Measurements from ENCODE around the gene CEP164. TPM values are rescaled to one million over a fixed set of nuclear protein-coding genes. Genes with fewer than 3 reads are reported as not detected.

Gene CEP164
- polyA plus RNA-seq, 12 donors: 10.9 to 29.2 (median 12.6) TPM; not detected in 1

DNA sequence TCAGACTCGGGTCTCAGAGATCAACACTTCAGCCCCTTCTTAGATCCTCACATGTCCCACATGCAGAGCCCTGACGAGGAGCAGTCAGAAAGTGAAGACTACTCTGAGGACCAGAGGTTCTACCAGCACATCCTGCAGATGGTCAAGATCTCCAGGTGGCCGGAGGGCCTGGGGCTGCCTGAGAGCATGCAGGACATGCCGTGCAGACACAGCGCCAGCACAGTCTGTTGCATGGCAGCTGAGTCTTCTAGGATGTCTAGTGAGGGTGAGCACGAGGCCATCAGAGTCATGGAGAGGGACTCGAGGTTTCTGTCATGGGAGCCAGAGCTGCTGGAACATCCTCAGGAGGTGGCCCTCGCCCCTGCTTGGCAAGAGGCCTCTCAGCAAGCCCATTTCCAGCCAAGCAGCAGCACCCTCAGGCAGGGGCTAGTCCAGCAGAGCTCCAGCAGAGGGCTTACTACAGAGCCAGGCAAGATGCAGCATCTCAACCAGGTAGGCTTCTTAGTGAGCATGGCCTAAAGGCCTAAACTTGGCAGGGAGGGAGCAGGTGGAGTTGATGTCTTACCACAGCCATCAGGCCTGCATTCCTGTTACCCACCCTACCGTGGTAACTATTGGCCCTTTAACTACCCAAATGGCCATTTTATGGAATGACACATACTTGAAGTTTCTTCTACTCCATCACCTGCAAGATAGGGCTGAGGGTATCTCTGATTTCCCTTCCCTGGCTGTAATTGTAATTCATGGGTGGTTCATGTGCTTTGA lies 28.7 kb downstream of the CEP164 start:
- DNase-seq: no peak

DNA sequence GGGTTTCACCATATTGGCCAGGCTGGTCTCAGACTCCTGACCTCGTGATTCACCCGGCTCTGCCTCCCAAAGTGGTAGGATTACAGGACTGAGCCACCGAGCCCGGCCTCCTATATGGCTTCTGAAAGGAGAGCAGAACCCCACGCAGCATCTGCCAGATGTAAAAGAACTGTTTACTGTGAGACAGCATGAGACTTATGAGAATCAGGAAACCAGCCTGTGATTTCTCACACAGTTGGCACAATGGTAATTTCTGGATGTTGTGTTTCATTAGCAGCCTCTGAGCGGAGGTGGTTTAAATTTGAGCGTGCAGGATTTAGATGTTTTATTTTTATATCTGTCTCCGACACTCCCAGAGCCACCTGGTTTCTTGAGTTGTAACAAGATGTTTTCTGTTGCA lies 33.8 kb downstream of the CEP164 start:
- DNase-seq: no peak

DNA sequence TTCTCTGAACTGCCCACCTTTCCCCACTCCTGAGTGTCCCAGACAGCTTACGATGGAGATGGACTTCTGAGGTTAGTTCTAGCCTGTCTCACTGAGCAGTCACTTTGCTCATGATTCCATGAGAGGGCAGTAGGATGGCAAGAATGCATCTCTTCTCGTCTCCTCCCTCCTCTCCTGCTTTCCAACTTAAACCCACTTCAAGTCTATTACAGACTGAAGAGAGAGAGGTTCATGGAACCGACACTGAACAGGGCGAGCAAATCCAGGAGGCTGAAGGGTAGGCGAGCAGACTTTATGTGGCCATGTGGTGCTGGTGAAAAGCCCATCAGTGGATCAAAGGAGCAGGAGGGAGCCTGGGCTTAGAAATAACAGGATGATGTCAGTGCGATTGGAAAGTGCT lies 38.6 kb downstream of the CEP164 start:
- DNase-seq: no peak

DNA sequence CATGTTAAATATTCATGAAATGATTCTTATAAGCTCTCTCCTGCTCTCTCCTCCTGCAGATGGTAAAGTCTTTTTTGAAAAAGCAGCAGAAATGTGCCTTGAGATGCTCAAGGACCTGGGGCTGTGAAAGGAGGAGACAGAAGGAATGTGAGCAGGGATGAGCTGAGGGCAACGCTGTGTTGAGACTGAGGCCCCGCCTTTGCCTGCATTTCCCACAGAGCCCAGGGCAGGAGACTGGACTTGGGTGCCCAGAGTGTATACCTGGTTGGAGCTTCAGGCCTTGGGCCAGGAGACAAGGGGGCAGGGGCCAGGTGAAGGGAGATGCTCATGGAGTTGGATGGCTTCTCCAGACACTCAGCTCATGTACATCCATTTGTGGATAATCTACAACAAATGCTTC lies 39.2 kb downstream of the CEP164 start:
- DNase-seq: no peak

DNA sequence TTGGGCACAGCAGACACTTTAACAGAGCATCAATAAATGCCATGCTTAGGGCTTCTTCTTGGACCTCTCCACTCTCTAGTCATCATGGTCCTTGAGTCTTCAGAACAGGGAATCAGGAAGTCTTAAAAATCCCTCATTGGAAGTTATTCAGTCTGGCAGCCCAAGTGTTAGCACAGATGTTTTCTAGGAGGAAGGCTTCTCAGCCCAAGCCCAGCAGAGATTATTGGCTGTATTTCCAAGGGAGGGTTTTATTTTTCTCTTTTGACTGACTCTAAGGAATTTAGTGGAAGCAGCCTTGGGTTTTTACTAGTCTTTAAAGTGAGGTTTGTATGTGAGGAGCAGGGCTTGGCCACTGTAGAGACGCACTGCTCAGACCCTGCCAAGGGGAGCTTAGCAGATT lies 41.9 kb downstream of the CEP164 start:
- peak; percentile 69 for DNase-seq

DNA sequence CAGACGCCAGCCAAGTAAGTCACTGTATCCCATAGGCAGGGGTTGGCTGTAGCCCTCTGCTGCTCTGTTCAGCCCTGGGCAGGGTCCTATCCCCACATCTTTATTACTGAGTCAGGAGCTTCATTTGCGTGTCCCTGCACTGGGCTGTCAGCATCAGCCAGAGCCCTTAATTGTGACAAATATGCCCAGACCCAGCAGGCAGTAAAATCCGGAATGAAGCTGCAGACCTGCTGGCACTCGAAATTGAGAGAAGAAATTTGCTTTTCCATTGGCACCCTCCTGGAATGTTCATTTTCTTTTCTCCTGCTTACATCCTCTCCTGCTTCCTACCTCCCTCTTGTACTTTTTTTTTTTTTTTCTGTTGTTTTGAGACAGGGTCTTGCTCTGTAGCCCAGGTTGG lies 43.8 kb downstream of the CEP164 start:
- no peak for DNase-seq

DNA sequence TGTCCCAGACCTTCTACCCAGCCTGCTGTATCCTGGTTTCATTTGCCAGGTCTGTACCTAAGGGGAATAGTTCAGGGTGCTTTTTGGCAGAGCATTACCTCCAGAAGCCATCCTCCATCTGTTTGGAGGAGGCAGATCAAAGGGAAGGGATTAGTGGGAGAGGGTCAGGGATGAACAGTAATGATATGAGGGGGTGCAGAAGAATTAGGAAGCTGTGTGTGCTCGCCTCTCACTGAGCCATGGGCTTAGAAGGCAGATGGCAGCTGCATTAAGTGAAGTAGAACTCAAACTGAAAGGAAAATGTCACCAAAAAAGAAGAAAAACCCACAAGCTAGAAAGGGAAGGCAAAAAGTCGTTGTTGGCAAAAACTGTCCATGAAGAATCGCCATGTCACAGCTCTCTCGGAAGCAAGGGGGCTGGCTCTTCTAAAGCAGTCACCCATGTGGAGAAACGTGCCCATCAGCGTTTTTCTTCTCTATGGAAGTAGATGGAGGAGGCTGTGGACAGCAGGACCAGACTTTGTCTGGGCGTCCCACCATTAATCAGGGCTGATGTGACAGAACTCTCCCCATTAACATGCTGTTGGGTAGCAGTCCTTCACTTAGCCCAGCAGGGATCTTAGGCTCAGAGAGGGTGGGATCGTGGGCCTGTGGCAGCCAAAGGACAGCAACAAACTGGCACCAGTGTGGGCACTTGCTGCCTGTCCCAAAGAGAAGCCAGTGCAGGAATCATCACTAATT lies 46.8 kb downstream of the CEP164 start:
- no peak for DNase-seq

DNA sequence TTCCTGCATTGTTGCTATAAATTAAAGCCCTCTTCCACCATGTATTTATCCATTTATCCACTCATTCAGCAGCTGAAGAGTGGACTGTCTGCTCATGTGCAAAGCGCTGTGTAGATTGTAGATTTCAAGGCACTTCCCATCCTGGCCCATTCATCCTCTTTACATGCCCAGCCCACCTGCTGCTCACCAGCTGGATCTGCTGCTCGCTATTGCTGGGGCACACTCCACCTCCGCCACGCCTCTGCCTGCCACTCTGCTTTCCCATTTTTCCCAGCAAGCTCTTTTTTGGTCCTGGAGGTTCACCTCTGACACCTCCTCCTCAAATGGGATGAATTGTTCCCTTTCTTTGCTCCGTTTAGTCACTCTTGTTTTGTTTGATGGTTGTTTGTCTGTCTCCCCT lies 48.3 kb downstream of the CEP164 start:
- no peak for DNase-seq

DNA sequence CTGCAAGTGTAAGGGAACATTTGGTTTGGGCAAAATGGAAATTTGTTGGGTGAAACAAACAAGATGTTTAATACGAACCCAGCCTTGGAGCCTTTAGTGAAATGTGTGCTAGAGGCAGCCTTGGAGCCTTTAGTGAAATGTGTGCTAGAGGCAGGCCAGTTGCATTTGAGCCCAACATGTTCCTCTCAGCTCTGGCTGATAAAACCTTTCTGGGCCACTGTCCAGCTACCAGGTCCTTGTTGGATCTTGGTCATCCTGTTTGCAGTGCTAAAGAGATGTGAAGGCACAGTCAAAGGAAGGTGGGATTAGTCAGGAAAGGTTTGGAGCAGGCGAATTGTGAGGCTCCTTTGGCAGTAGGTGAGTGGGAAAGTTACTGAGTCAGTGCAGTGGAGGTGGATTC lies 48.9 kb downstream of the CEP164 start:
- no peak for DNase-seq

DNA sequence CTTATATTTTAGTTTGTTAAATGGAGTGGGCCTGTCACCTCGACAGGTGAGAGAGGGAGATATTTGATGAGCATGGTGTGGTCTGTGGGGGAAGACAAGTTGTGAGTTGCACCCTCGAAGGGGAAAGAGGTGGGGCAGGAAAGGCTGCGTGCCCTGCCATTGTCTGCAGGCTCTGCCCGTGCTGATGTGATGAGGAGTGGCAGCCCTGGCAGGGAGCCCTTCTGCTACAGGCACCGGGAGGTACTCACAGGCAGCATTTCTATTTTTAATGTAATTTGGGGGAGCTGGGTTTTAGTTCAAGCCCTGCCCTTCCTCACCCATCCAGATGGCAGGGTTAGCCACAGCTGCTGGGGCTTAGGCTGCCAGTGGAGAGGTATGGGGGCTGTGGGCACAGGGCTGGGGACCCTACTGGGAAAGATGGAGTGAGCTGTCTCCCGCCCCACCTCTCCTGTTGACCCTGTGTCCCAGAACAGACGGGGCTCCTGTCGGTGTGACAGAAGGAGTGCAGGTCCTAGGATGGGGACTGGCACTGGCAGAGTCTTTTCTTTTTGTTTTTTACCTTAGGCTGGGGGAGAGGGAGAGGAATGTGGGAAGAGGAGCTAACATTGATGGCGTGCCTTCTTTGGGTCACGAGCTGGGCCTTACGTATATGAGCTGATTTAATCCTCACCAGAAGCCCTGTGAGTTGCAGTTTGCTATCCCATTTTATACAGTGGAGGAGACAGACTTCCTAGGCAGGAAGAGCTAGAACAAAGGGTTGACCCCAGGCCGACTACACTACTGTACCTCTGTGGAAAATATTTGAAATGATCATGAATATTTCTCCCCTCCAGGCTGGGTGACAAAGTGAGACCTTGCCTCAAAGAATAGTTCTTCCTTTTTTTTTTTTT lies 51.6 kb downstream of the CEP164 start:
- DNase-seq: no peak

DNA sequence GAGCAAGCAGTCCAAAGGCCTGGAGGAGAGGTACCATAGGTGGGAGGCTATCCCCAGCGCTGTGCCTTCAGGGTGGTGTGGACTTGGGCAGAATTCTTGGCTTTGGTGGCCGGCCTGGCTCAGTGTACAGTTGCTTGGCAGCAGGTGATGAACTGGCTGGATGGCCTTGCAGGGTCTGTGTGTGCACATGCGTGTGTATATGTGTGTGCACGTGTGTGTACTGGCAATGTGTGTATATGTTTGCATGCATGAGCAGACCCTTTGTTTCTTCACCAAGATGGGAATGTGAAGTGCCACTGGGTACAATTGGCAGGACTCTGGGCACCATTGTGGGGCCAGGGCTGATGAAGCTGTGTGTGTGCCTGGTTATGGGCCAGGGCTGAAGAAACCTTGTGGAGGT lies 53.0 kb downstream of the CEP164 start:
- DNase-seq: no peak

DNA sequence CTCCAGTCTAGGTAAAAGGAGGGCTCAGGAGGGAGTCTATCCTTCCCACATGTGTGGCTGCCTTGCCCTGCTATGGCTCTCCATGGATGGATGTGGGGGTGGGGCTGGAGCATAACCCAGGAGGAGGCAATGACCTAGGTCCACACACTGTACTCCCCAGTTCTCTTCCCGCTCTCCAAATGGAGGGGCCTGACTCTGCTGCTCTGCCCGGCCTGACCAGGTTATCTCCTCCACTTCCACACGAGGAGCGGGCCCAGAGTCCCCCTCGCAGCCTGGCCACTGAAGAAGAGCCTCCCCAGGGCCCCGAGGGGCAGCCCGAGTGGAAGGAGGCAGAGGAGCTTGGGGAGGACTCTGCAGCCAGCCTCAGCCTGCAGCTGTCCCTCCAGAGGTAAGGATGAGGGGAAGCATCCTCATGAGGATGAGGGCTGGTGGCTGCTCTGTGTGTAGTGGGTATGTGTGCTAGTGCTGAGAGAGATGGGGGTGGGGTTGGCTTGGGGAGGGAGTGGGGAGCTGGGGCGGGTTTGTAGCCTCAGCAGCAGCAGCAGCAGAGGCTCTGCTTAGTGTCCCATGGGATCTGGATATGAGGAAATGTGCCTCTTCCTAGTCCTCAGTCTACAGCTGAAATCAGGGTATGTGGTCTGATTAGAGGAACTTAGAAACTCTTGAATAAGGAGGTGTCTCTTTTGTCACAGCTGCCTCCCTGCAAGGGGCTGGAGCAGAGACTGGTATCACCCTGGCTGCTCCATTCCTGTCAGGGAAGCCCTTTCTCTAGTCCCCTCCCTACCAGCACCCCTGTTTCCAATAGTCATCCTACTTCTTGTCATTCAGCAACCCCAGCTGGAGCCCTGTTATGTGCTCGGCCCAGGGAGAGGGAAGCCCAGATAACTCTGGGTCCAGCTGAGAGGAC lies 54.1 kb downstream of the CEP164 start:
- DNase-seq: no peak

DNA sequence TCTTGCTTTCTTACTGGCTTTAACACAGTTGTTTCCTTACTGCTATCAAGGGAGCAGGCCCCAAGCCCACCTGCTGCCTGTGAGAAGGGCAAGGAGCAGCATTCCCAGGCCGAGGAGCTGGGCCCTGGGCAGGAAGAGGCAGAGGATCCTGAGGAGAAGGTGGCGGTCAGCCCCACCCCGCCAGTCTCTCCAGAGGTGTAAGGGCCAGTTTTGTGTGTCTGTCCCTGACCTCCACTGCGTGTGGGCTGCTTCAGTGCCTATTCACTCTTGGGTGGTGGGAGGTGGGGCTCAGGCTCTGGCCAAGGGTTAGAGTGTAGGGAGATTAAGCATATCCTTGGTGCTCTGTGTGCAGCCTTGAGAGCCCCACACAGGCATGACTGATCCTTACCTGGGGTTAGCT lies 55.1 kb downstream of the CEP164 start:
- DNase-seq: no peak

DNA sequence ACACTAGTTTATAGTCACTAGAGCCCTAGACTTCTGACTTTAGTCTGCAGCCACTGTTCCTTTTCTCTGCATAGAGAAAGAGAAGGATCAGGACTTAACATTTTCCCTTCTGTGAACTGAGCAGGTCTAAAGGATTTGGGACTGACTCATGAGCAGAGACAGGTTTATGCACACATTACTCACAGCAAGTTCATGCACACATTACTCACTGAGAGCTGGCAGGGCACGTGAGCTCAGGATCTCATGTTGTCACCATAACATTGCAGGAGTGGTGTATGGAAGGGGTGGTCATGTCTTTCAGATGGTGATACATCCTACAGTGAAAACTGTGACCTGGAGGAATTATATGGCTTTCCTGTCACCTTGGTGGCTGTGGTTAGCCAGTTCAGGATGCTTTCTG lies 56.4 kb downstream of the CEP164 start:
- no peak for DNase-seq

DNA sequence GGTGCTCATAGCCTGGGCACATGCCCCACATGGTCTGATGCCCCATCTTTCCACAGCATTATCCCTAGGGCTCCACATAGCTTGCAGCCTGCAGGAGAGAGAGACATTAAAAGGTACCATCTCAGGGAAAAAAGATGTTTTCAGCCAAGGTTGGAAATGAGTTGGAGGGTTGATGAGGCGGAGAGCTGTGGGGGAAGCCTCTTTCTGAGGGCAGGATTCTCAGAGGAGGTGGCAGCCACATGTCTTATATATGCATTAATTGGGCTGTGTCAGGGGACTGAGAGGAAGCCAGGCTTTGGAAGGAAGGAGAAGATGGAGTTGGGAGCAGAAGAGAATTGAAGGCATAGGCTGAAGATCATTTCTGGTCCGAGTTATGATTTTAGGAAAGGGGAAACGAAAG lies 57.8 kb downstream of the CEP164 start:
- DNase-seq: no peak

DNA sequence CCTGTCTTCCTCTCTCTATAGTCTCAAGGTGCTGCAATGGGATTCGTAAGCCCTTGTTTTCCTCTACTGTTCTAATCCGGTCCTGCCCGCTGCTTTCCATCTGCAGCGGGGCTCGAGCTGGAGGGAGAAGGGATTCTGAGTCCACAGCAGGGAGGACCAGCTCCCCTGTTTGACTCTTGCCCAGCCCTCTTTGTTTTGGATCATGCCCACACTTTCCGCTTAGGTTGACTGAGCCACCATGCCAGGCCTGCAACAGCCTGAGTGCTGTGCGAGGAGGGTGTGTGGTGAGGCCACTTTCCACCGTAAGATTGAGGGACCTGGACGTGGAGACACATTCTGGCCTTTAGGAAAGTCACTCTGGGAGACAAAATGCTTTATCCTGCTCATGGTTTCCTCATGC lies 58.3 kb downstream of the CEP164 start:
- no peak for DNase-seq

DNA sequence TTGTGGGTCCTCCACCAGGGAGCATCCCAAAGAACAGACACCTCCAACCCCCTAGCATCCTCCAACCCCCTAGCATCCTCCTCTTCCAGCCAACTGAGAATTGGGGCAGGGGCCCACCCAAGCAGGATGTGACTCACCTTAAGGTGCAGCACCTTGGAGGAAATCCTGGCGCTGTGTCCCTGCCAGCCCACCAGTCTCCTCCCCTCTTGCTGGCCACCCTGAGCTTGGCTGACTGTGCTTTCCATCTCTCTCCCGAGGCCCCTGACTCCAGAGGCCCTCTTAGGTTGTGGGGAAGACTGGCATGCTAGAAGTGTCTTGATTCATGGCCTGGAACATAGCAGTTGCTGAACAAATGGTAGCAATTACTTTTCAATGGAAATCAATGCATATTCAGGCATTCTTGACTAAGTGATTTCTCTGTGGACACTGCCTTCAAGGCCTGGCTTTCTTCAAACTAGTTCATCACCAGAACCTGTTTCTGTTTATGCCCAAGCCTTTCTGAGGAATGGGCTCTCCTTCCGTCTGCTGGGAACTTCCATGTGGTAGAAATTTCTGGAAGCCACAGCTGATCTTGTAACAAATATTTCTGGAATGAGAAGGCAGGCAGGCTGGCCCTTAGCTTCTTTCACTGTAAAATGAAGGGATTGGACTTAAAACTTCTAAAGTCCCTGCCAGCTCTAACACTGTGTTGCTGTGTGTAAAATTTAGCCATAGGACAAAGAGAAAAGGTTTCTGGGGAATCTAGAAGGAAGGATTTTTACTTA lies 60.5 kb downstream of the CEP164 start:
- no peak for DNase-seq

DNA sequence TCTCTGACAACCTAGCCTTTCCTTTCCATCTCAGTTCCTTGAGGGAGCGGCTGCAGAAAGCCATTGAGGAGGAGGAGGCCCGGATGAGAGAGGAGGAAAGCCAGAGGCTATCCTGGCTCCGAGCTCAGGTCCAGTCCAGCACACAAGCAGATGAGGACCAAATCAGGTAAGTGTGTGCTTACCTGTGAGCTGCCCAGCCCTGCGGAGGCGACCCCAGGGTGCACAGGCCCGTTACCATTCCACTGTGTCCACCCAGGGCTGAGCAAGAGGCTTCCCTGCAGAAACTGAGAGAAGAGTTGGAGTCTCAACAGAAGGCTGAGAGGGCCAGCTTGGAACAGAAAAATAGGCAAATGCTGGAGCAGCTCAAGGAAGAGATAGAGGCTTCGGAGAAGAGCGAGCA lies 63.1 kb downstream of the CEP164 start:
- no peak for DNase-seq

DNA sequence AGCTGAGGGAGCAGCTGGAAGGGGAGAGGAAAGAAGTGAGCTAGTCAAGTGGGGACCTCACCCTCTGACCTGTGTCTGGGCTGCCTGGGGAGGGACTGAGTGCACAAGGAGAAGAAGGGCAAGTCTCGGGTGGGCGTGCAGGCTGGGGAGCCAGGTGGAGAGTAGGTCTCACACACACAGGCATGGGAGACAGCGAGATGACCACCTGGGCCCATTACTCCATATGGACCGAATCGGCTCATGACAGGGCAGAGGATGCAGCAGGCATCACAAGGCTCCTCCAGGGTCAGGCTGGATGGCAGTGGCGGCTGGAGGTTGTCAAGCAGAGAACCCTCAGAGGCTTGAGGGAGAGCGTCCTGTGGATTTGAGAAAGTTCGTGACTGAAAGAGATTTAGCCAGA lies 63.5 kb downstream of the CEP164 start:
- no peak for DNase-seq

DNA sequence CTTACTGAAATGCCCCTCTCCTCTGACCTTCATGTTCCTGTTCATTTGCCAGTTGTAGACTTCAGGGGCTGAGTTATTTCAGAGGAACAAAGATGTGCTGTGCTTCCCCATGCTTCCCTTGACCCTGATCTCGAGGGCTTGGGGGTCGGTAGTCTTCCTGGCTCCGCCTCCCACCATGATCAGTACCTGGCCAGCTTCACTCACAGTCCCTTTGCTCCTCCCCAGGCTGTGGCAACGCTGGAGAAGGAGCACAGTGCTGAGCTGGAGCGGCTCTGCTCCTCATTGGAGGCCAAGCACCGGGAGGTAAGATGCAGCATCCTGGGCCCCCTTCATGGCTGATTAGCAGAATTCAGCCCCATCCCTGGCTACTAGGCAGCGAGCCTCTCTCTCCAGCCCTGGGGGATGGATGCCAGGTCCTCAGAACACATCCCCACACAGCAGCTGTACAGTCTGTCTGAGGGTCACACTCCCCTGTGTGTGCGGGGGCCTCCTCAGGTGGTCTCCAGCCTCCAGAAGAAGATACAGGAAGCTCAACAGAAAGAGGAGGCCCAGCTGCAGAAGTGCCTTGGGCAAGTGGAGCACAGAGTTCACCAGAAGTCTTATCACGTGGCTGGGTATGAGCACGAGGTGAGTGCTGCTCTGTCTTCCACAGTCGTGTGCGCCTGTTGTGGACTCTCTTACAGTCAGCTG lies 64.5 kb downstream of the CEP164 start:
- no peak for DNase-seq
